Kidney (tissue), 14 donors: ENCODE data around the gene RFC2. TPM values are rescaled to one million over a fixed set of nuclear protein-coding genes. Genes with fewer than 3 reads are reported as not detected.

Experiments
- DNase-seq, 5 donors: peaks; one replicate each; pipeline ENCODE4 v3.0.0-alpha.2; 2013 to 2020
- FAIRE-seq: peaks from 2 replicates; lab custom pipeline; 2012; peaks lifted over from hg19 to GRCh38; lab: Jason Lieb, UNC
- H3K27ac ChIP-seq, 2 donors: one replicate each; pipeline ENCODE4 v1.7.0; 2013; ENCODE audit warnings: low read depth in 2 of 2, low read length in 2 of 2, inconsistent platforms in 1 of 2
- H3K27me3 ChIP-seq: one replicate; pipeline ENCODE4 v1.7.1; 2013; ENCODE audit warnings: low read length, inconsistent platforms; ENCODE audit not compliant: control insufficient read depth, insufficient read depth
- H3K36me3 ChIP-seq, 3 donors: one replicate each; pipeline versions ENCODE4 v1.7.0 to v1.7.1; 2013; ENCODE audit warnings: low read length in 3 of 3, control low read depth in 1 of 3, inconsistent platforms in 1 of 3; ENCODE audit not compliant: insufficient read depth in 3 of 3, control insufficient read depth in 2 of 3
- H3K4me1 ChIP-seq, 3 donors: one replicate each; pipeline versions ENCODE4 v1.7.0 to v1.7.1; 2013; ENCODE audit warnings: low read length in 3 of 3, inconsistent platforms in 1 of 3, low read depth in 1 of 3; ENCODE audit not compliant: control insufficient read depth in 2 of 3, insufficient read depth in 2 of 3
- H3K4me3 ChIP-seq, 3 donors: one replicate each; pipeline versions ENCODE4 v1.7.0 to v1.8.1; 2013; ENCODE audit warnings: low read length in 3 of 3, control low read depth in 1 of 3, inconsistent platforms in 1 of 3
- H3K9ac ChIP-seq, 3 donors: one replicate each; pipeline versions ENCODE4 v1.7.0 to v1.7.1; 2013; ENCODE audit warnings: low read length in 3 of 3, control low read depth in 1 of 3, inconsistent platforms in 1 of 3
- H3K9me3 ChIP-seq, 3 donors: one replicate each; pipeline versions ENCODE4 v1.7.0 to v1.7.1; 2013; ENCODE audit warnings: low read length in 3 of 3, control low read depth in 1 of 3, inconsistent platforms in 1 of 3; ENCODE audit not compliant: control insufficient read depth in 2 of 3, insufficient read depth in 1 of 3
- CTCF ChIP-seq: IDR thresholded peaks from 3 replicates; pipeline ENCODE4 v1.5.1; 2012; ENCODE audit warnings: mild to moderate bottlenecking, moderate library complexity, borderline replicate concordance; ENCODE audit not compliant: insufficient read depth; ENCODE audit errors: extremely low read depth
- intact Hi-C: fragments of 100-400 bp; cut with DNase I; formaldehyde crosslinking; loops from one replicate; pipeline ENCODE4 v1.11.1; 2022
- polyA plus RNA-seq: library from polyadenylated mRNA; stranded (reverse); fragments of 350-450 nt; fragmentation: Illumina TruSeq; extraction: RNeasy Lipid Tissue Mini Kit (QIAGEN cat#74804); gene quantifications from one replicate; pipeline ENCODE4 v1.2.3, GENCODE V29; 2014; ENCODE audit warnings: low read depth, low replicate concordance; ENCODE audit not compliant: insufficient read depth
- total RNA-seq: library from RNA; stranded (reverse); fragmentation: NEBNext Ultra II Directional; extraction: Animal tissue kit (Norgen Biotek cat#: 25700); gene quantifications from one replicate; pipeline ENCODE4 v1.2.1, GENCODE V29; 2021
- donor health status: control.
- donor health status: control.
- donor health status: control.
- donor health status: control.
- donor health status: control.
- donor health status: DM: yes; HTN: yes; CAD: no.
- donor health status: Normal renal cell carcinoma (clear cell type).

RFC2 gene
- total and polyA plus RNA-seq, 2 donors from 2014 or later = 16.2 to 21.1 TPM

GRCh38 chr7:74299401-74299800, 45.2 kb upstream of the RFC2 start:
- Histone ChIP-seq H3K4me3 (no peak overlapping the region), H3K27ac (no peak overlapping the region), H3K4me1 (peaks cover 0 to 5% (median 0%) of the 10 kb centered on the region in 3 donors), H3K9me3 (no peaks in the 10 kb centered on the region), H3K27me3 (no peaks in the 10 kb centered on the region), H3K9ac (no peak overlapping the region), H3K36me3 (no peaks in the 10 kb centered on the region)
- DNase-seq (no peak), FAIRE-seq (no peak)
- intact Hi-C loops = no loop called here
- no peak for TF ChIP-seq CTCF

GRCh38 chr7:74297516-74298233, 43.5 kb upstream of the RFC2 start:
- H3K27me3 ChIP-seq = no peaks in the 10 kb centered on the region
- H3K9me3 ChIP-seq = no peaks in the 10 kb centered on the region
- H3K27ac ChIP-seq = no peak overlapping the region
- peaks cover 0 to 5% (median 0%) of the 10 kb centered on the region in 3 donors for H3K4me1 ChIP-seq
- H3K36me3 ChIP-seq = no peaks in the 10 kb centered on the region
- no peak overlapping the region for H3K9ac ChIP-seq
- intact Hi-C loops = no loop called here
- DNase-seq (no peak), FAIRE-seq (no peak)
- no peak overlapping the region for H3K4me3 ChIP-seq
- TF ChIP-seq CTCF = no peak

GRCh38 chr7:74294191-74294998, 40.2 kb upstream of the RFC2 start:
- Histone ChIP-seq H3K4me3 (peak overlapping the region in 1 of 3 donors; percentile 4), H3K9ac (no peak overlapping the region), H3K36me3 (no peaks in the 10 kb centered on the region), H3K27me3 (no peaks in the 10 kb centered on the region), H3K9me3 (no peaks in the 10 kb centered on the region), H3K4me1 (peaks cover 0 to 9% (median 0%) of the 10 kb centered on the region in 3 donors), H3K27ac (peak overlapping the region; percentile 34 to 57)
- FAIRE-seq = no peak
- TF ChIP-seq CTCF = no peak
- intact Hi-C loops = no loop called here
- DNase-seq = peak in 2 of 5 donors; percentile 51 to 89
